ENCODE data around the gene MKI67. TPM values are rescaled to one million over a fixed set of nuclear protein-coding genes. Genes with fewer than 3 reads are reported as not detected.

Gene MKI67
- polyA plus RNA-seq, 1 donor (not counting 4 experiments of a cell fraction or from before 2014, with no cell fraction given): 10.4 TPM

- no peak overlapping the region for H2AFZ ChIP-seq (ENCODE audit: control insufficient read depth, low read length)
- peaks cover 37 to 38% of the 10 kb centered on the region in 2 experiments for H3K36me3 ChIP-seq (ENCODE audit: control insufficient read depth in 2 of 2, extremely low read depth in 1 of 2, insufficient read depth in 2 of 2, low read length in 2 of 2)
- dilution Hi-C loops (cut with MboI; ENCODE audit: extremely low pct_ligation_motif_present, low sequenced_read_pairs): no loop called here
- H4K20me1 ChIP-seq (ENCODE audit: control insufficient read depth, extremely low read depth, insufficient read depth, low read length): peaks cover 5% of the 10 kb centered on the region
- H3K4me1 ChIP-seq (ENCODE audit: control insufficient read depth, extremely low read depth, insufficient read depth, low read length): no peaks in the 10 kb centered on the region
- H3K4me3 ChIP-seq (ENCODE audit: control insufficient read depth in 2 of 3, extremely low read depth in 1 of 3, insufficient read depth in 2 of 3, low read depth in 1 of 3, low read length in 3 of 3): no peak overlapping the region
- no peak overlapping the region for H3K27ac ChIP-seq (ENCODE audit: control insufficient read depth, insufficient read depth, low read length)
- FAIRE-seq (no peak), DNase-seq (ENCODE audit: low read depth, low spot score) (no peak)
- TF ChIP-seq CTCF (optimal IDR thresholded peaks at IDR 0.05 in 1 of 3, IDR thresholded peaks at IDR 0.05 in 1 of 3, conservative IDR thresholded peaks at IDR 0.05 in 1 of 3; ENCODE audit: extremely low read depth in 1 of 3, insufficient read depth in 2 of 3, low read length in 3 of 3) (no peak), EZH2 (IDR thresholded peaks at IDR 0.05; ENCODE audit: low read length) (no peak)
- H3K79me2 ChIP-seq (ENCODE audit: control insufficient read depth, insufficient read depth, low read length): no peaks in the 10 kb centered on the region
- no peaks in the 10 kb centered on the region for H3K9me3 ChIP-seq (ENCODE audit: control insufficient read depth, low read depth, low read length)
- H3K9ac ChIP-seq (ENCODE audit: control insufficient read depth, extremely low read depth, insufficient read depth, low read length): no peak overlapping the region
- no peaks in the 10 kb centered on the region for H3K27me3 ChIP-seq (ENCODE audit: control insufficient read depth, extremely low read depth, insufficient read depth, low read length)
- no peaks in the 10 kb centered on the region for H3K9me1 ChIP-seq (ENCODE audit: control insufficient read depth, extremely low read depth, insufficient read depth, low read length)
- H3K4me2 ChIP-seq (ENCODE audit: control insufficient read depth, extremely low read depth, insufficient read depth, low read depth, low read length): no peak overlapping the region
Measured at GRCh38 chr10:128077155-128077875, 48.9 kb downstream of the MKI67 start.

- H3K9me1 ChIP-seq (ENCODE audit: control insufficient read depth, extremely low read depth, insufficient read depth, low read length): peaks cover 2% of the 10 kb centered on the region
- no peak overlapping the region for H3K9ac ChIP-seq (ENCODE audit: control insufficient read depth, extremely low read depth, insufficient read depth, low read length)
- dilution Hi-C loops (cut with MboI; ENCODE audit: extremely low pct_ligation_motif_present, low sequenced_read_pairs): no loop called here
- peaks cover 41 to 47% of the 10 kb centered on the region in 2 experiments for H3K36me3 ChIP-seq (ENCODE audit: control insufficient read depth in 2 of 2, extremely low read depth in 1 of 2, insufficient read depth in 2 of 2, low read length in 2 of 2)
- H3K9me3 ChIP-seq (ENCODE audit: control insufficient read depth, low read depth, low read length): no peaks in the 10 kb centered on the region
- no peak for DNase-seq (ENCODE audit: low read depth, low spot score)
- H3K4me3 ChIP-seq (ENCODE audit: control insufficient read depth in 2 of 3, extremely low read depth in 1 of 3, insufficient read depth in 2 of 3, low read depth in 1 of 3, low read length in 3 of 3): no peak overlapping the region
- H3K27ac ChIP-seq (ENCODE audit: control insufficient read depth, insufficient read depth, low read length): no peak overlapping the region
- H2AFZ ChIP-seq (ENCODE audit: control insufficient read depth, low read length): no peak overlapping the region
- H3K4me2 ChIP-seq (ENCODE audit: control insufficient read depth, extremely low read depth, insufficient read depth, low read depth, low read length): no peak overlapping the region
- H4K20me1 ChIP-seq (ENCODE audit: control insufficient read depth, extremely low read depth, insufficient read depth, low read length): peaks cover 5% of the 10 kb centered on the region
- TF ChIP-seq CTCF (optimal IDR thresholded peaks at IDR 0.05 in 1 of 3, IDR thresholded peaks at IDR 0.05 in 1 of 3, conservative IDR thresholded peaks at IDR 0.05 in 1 of 3; ENCODE audit: extremely low read depth in 1 of 3, insufficient read depth in 2 of 3, low read length in 3 of 3): no peak
- TF ChIP-seq EZH2 (IDR thresholded peaks at IDR 0.05; ENCODE audit: low read length): no peak
- H3K4me1 ChIP-seq (ENCODE audit: control insufficient read depth, extremely low read depth, insufficient read depth, low read length): peaks cover 5% of the 10 kb centered on the region
- H3K27me3 ChIP-seq (ENCODE audit: control insufficient read depth, extremely low read depth, insufficient read depth, low read length): no peaks in the 10 kb centered on the region
- no peak for FAIRE-seq
- no peaks in the 10 kb centered on the region for H3K79me2 ChIP-seq (ENCODE audit: control insufficient read depth, insufficient read depth, low read length)
Measured at GRCh38 chr10:128074589-128074988, 51.6 kb downstream of the MKI67 start.
